Measurements from ENCODE around the gene SLC25A19. TPM values are rescaled to one million over a fixed set of nuclear protein-coding genes. Genes with fewer than 3 reads are reported as not detected.
A peak's percentile ranks its signal among the peaks of the same experiment; 100 is the strongest.

SLC25A19 gene
- total RNA-seq, 1 experiment from 2014 or later: 29.8 TPM

DNA sequence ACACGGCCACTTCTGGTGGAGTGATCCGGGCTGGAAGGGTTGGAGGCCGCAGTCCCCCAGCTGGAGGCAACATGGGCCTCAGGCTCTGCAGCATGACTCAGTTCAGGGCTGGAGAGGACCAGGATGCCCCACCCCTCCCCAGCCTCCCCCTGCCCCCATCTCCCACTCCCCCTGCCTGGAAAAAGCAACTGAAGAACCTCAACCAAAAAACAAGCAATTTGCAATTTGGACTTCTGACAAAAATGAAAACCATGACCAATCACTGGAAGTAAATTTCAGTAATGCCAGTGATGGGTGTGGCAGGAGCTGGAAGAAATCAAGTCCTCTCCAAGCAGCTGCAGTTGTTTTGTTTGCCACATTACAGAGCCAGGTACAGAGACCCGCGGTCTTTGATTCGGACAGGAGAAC lies 11.6 kb downstream of the SLC25A19 start:
- no peaks in the 10 kb centered on the region for H3K9me3 Mint-ChIP-seq (ENCODE audit: unreplicated experiment)
- H3K27me3 ChIP-seq (replicated peaks; ENCODE audit: control insufficient read depth, insufficient read depth, low read length): no peaks in the 10 kb centered on the region
- CTCF ChIA-PET: interaction anchor here (0.8 to 1.0 kb wide), 2 partner anchors 11 to 20 kb away, joined by 3 read pairs; partner anchors contain the start of gene SLC25A19
- intact Hi-C loops (cut with micrococcal nuclease; ENCODE audit: unreplicated experiment): no loop called here
- no peak overlapping the region for H3K27ac Mint-ChIP-seq (ENCODE audit: unreplicated experiment)
- POLR2A ChIA-PET: interaction anchor here (0.7 to 1.3 kb wide), 3 partner anchors 15 to 128 kb away, joined by 3 to 4 read pairs (median 3); partner anchors contain the start of gene GGA3
- no peaks in the 10 kb centered on the region for H3K4me1 ChIP-seq
- H3K27me3 Mint-ChIP-seq (ENCODE audit: insufficient read depth, unreplicated experiment): no peaks in the 10 kb centered on the region
- no peaks in the 10 kb centered on the region for H3K9me3 ChIP-seq
- no peak for DNase-seq
- peaks cover 39% of the 10 kb centered on the region for H3K36me3 Mint-ChIP-seq (ENCODE audit: insufficient read depth, unreplicated experiment)
- H3K4me1 Mint-ChIP-seq (ENCODE audit: low read depth, unreplicated experiment): peaks cover 8% of the 10 kb centered on the region
- no peak overlapping the region for H3K4me3 ChIP-seq (ENCODE audit: low read depth, low read length)
- no peak overlapping the region for H3K4me3 Mint-ChIP-seq (ENCODE audit: unreplicated experiment)
- peaks cover 2% of the 10 kb centered on the region; the same call in 1 of the 2 replicates for H3K36me3 ChIP-seq (ENCODE audit: control insufficient read depth, insufficient read depth, low read length)
- TF ChIP-seq, protein P1, sequence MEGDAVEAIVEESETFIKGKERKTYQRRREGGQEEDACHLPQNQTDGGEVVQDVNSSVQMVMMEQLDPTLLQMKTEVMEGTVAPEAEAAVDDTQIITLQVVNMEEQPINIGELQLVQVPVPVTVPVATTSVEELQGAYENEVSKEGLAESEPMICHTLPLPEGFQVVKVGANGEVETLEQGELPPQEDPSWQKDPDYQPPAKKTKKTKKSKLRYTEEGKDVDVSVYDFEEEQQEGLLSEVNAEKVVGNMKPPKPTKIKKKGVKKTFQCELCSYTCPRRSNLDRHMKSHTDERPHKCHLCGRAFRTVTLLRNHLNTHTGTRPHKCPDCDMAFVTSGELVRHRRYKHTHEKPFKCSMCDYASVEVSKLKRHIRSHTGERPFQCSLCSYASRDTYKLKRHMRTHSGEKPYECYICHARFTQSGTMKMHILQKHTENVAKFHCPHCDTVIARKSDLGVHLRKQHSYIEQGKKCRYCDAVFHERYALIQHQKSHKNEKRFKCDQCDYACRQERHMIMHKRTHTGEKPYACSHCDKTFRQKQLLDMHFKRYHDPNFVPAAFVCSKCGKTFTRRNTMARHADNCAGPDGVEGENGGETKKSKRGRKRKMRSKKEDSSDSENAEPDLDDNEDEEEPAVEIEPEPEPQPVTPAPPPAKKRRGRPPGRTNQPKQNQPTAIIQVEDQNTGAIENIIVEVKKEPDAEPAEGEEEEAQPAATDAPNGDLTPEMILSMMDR (IDR thresholded peaks at IDR 0.05; ENCODE audit: insufficient read depth in 1 of 2, low read depth in 1 of 2, low read length in 1 of 2, severe bottlenecking in 1 of 2, unreplicated experiment in 1 of 2): no peak
- no TSS peak for BruUV-seq (replicated peaks)

GRCh38 chr17:75273977-75274708 lies 15.1 kb downstream of the SLC25A19 start:
- Mint-ChIP-seq H3K36me3 (ENCODE audit: insufficient read depth, unreplicated experiment) (peaks cover 44% of the 10 kb centered on the region), H3K9me3 (ENCODE audit: unreplicated experiment) (no peaks in the 10 kb centered on the region), H3K4me1 (ENCODE audit: low read depth, unreplicated experiment) (peaks cover 17% of the 10 kb centered on the region), H3K4me3 (ENCODE audit: unreplicated experiment) (no peak overlapping the region), H3K27me3 (ENCODE audit: insufficient read depth, unreplicated experiment) (no peaks in the 10 kb centered on the region), H3K27ac (ENCODE audit: unreplicated experiment) (no peak overlapping the region)
- H3K4me3 ChIP-seq (ENCODE audit: low read depth, low read length): no peak overlapping the region
- no peaks in the 10 kb centered on the region for H3K9me3 ChIP-seq
- intact Hi-C loops (cut with micrococcal nuclease; ENCODE audit: unreplicated experiment): no loop called here
- no TSS peak for BruUV-seq (replicated peaks)
- DNase-seq: no peak
- POLR2A ChIA-PET: no interaction called here
- CTCF ChIA-PET: interaction anchor here (0.5 kb wide), 1 partner anchor 25 kb away, joined by 3 read pairs; no protein-coding TSS in a partner anchor
- H3K4me1 ChIP-seq: peaks cover 9% of the 10 kb centered on the region; the same call in 1 of the 2 replicates
- H3K36me3 ChIP-seq (ENCODE audit: control insufficient read depth, insufficient read depth, low read length): peaks cover 2% of the 10 kb centered on the region; the same call in 1 of the 2 replicates
- TF ChIP-seq, protein P1 (IDR thresholded peaks at IDR 0.05; ENCODE audit: insufficient read depth in 1 of 2, low read depth in 1 of 2, low read length in 1 of 2, severe bottlenecking in 1 of 2, unreplicated experiment in 1 of 2): no peak
- H3K27me3 ChIP-seq (replicated peaks; ENCODE audit: control insufficient read depth, insufficient read depth, low read length): no peaks in the 10 kb centered on the region

GRCh38 chr17:75272848-75273184 lies 16.4 kb downstream of the SLC25A19 start:
- H3K4me1 Mint-ChIP-seq (ENCODE audit: low read depth, unreplicated experiment): peaks cover 15% of the 10 kb centered on the region
- peaks cover 42% of the 10 kb centered on the region for H3K36me3 Mint-ChIP-seq (ENCODE audit: insufficient read depth, unreplicated experiment)
- TF ChIP-seq, protein P1 (IDR thresholded peaks at IDR 0.05; ENCODE audit: insufficient read depth in 1 of 2, low read depth in 1 of 2, low read length in 1 of 2, severe bottlenecking in 1 of 2, unreplicated experiment in 1 of 2): no peak
- no peaks in the 10 kb centered on the region for H3K9me3 Mint-ChIP-seq (ENCODE audit: unreplicated experiment)
- Histone ChIP-seq H3K4me1 (peaks cover 9% of the 10 kb centered on the region; the same call in 1 of the 2 replicates), H3K36me3 (ENCODE audit: control insufficient read depth, insufficient read depth, low read length) (peaks cover 2% of the 10 kb centered on the region; the same call in 1 of the 2 replicates), H3K27me3 (replicated peaks; ENCODE audit: control insufficient read depth, insufficient read depth, low read length) (no peaks in the 10 kb centered on the region), H3K9me3 (no peaks in the 10 kb centered on the region), H3K4me3 (ENCODE audit: low read depth, low read length) (no peak overlapping the region)
- H3K27ac Mint-ChIP-seq (ENCODE audit: unreplicated experiment): no peak overlapping the region
- H3K27me3 Mint-ChIP-seq (ENCODE audit: insufficient read depth, unreplicated experiment): no peaks in the 10 kb centered on the region
- ChIA-PET CTCF (interaction anchor here (1.5 kb wide), 1 partner anchor 11 kb away, joined by 3 read pairs; the partner anchor contains the start of genes GGA3 and MRPS7), POLR2A (interaction anchor here (4.0 kb wide), 1 partner anchor 11 kb away, joined by 48 read pairs; the partner anchor contains the start of genes GGA3 and MRPS7)
- BruUV-seq (replicated peaks): no TSS peak
- no peak for DNase-seq
- peak overlapping the region; percentile 71 for H3K4me3 Mint-ChIP-seq (ENCODE audit: unreplicated experiment)
- intact Hi-C loops (cut with micrococcal nuclease; ENCODE audit: unreplicated experiment): no loop called here
